OCI-LY1 (cell line): Measurements from ENCODE around the gene RABGAP1L.

Source experiments
- H2AFZ ChIP-seq: fragments of 200-600 bp; sonication (generic), shearing (Covaris generic); 2 replicates; pipeline ENCODE4 v1.6.0; 2014; ENCODE audit warnings: antibody characterized with exemption, mild to moderate bottlenecking, low read length
- H3F3A ChIP-seq: fragments of 200-600 bp; sonication (generic), shearing (Covaris generic); 2 replicates; pipeline ENCODE4 v1.6.0; 2014; ENCODE audit warnings: mild to moderate bottlenecking, antibody characterized with exemption, low read length, moderate library complexity; ENCODE audit not compliant: insufficient read depth
- H3K27ac ChIP-seq: fragments of 200-600 bp; sonication (generic); 2 replicates; pipeline ENCODE4 v1.5.1; 2014; ENCODE audit warnings: low read length, mixed run types, mild to moderate bottlenecking, low read depth; ENCODE audit not compliant: poor library complexity, severe bottlenecking
- H3K27me3 ChIP-seq: fragments of 200-600 bp; sonication (generic); 2 replicates; pipeline ENCODE4 v1.6.0; 2014; ENCODE audit warnings: antibody characterized with exemption, mild to moderate bottlenecking, low read length, moderate library complexity; ENCODE audit not compliant: insufficient read depth
- H3K36me3 ChIP-seq: fragments of 200-600 bp; sonication (generic); 2 replicates; pipeline ENCODE4 v1.6.1; 2014; ENCODE audit warnings: mild to moderate bottlenecking, antibody characterized with exemption, low read length, moderate library complexity, mixed read lengths; ENCODE audit not compliant: insufficient read depth
- H3K4me1 ChIP-seq: fragments of 200-600 bp; sonication (generic); 2 replicates; pipeline ENCODE4 v1.5.1; 2014; ENCODE audit warnings: mild to moderate bottlenecking, low read length, moderate library complexity; ENCODE audit not compliant: insufficient read depth, severe bottlenecking
- H3K4me2 ChIP-seq: fragments of 200-600 bp; sonication (generic), shearing (Covaris generic); 2 replicates; pipeline ENCODE4 v1.6.1; 2014; ENCODE audit warnings: low read length
- H3K4me3 ChIP-seq: fragments of 200-600 bp; sonication (generic); 2 replicates; pipeline ENCODE4 v1.5.1; 2014; ENCODE audit warnings: low read length, low read depth, mild to moderate bottlenecking, mixed read lengths; ENCODE audit not compliant: poor library complexity, severe bottlenecking
- H3K79me2 ChIP-seq: fragments of 200-600 bp; shearing (Covaris generic); 2 replicates; pipeline ENCODE4 v1.6.1; 2016; ENCODE audit warnings: mixed run types, low read length, mixed read lengths; ENCODE audit not compliant: insufficient read depth
- H3K9ac ChIP-seq: fragments of 200-600 bp; sonication (generic), shearing (Covaris generic); 2 replicates; pipeline ENCODE4 v1.6.1; 2014; ENCODE audit warnings: mild to moderate bottlenecking, low read length, mixed read lengths
- H3K9me2 ChIP-seq: fragments of 200-600 bp; sonication (generic), shearing (Covaris generic); 2 replicates; pipeline ENCODE4 v1.6.1; 2014; ENCODE audit warnings: low read depth, mild to moderate bottlenecking, low read length, mixed read lengths
- H3K9me3 ChIP-seq: fragments of 200-600 bp; shearing (Covaris generic); 2 replicates; pipeline ENCODE4 v1.6.1; 2014; ENCODE audit warnings: low read length, mixed read lengths
- H4K20me1 ChIP-seq: fragments of 200-600 bp; sonication (generic), shearing (Covaris generic); 2 replicates; pipeline ENCODE4 v1.6.0; 2016; ENCODE audit warnings: mild to moderate bottlenecking, low read length; ENCODE audit not compliant: insufficient read depth
- CTCF ChIP-seq: fragments of 200-600 bp; sonication (generic), shearing (Covaris generic); IDR thresholded peaks from 2 replicates; pipeline ENCODE4 v1.5.1; 2017; ENCODE audit warnings: mild to moderate bottlenecking, antibody characterized with exemption, low read length, moderate library complexity, mixed read lengths
- EZH2 ChIP-seq: fragments of 200-600 bp; sonication (generic), shearing (Covaris generic); IDR thresholded peaks from 2 replicates; pipeline ENCODE4 v1.8.0; 2017; ENCODE audit warnings: borderline replicate concordance, mixed run types, mild to moderate bottlenecking, antibody characterized with exemption, low read length, moderate library complexity, mixed read lengths

Gene RABGAP1L

GRCh38 chr1:174975764-174976163 is 816.4 kb downstream of the RABGAP1L start:
- Histone ChIP-seq H3K9ac (no peak overlapping the region), H3K9me3 (no peaks in the 10 kb centered on the region), H3K27me3 (no peaks in the 10 kb centered on the region), H3K79me2 (no peaks in the 10 kb centered on the region), H3K27ac (no peak overlapping the region), H3K4me1 (no peaks in the 10 kb centered on the region), H3K36me3 (peaks cover 76% of the 10 kb centered on the region), H3K4me3 (no peak overlapping the region), H3K9me2 (no peaks in the 10 kb centered on the region), H4K20me1 (no peaks in the 10 kb centered on the region), H2AFZ (no peak overlapping the region), H3K4me2 (no peak overlapping the region), H3F3A (no peaks in the 10 kb centered on the region)
- no peak for TF ChIP-seq EZH2
- no peak for TF ChIP-seq CTCF

GRCh38 chr1:174976436-174977108 is 817.3 kb downstream of the RABGAP1L start:
- H2AFZ ChIP-seq: no peak overlapping the region
- H3K27ac ChIP-seq: no peak overlapping the region
- H3K36me3 ChIP-seq: peaks cover 80% of the 10 kb centered on the region
- H3K79me2 ChIP-seq: no peaks in the 10 kb centered on the region
- H3K9ac ChIP-seq: no peak overlapping the region
- TF ChIP-seq EZH2 (no peak), CTCF (no peak)
- H3K4me1 ChIP-seq: no peaks in the 10 kb centered on the region
- no peaks in the 10 kb centered on the region for H3K9me3 ChIP-seq
- H3K4me2 ChIP-seq: no peak overlapping the region
- H3K27me3 ChIP-seq: no peaks in the 10 kb centered on the region
- no peak overlapping the region for H3K4me3 ChIP-seq
- no peaks in the 10 kb centered on the region for H3K9me2 ChIP-seq
- no peaks in the 10 kb centered on the region for H4K20me1 ChIP-seq
- H3F3A ChIP-seq: no peaks in the 10 kb centered on the region

- no peaks in the 10 kb centered on the region for H3K4me1 ChIP-seq
- H3K4me3 ChIP-seq: no peak overlapping the region
- H2AFZ ChIP-seq: no peak overlapping the region
- no peaks in the 10 kb centered on the region for H4K20me1 ChIP-seq
- H3K9me2 ChIP-seq: no peaks in the 10 kb centered on the region
- H3K9ac ChIP-seq: no peak overlapping the region
- H3K36me3 ChIP-seq: peaks cover 86% of the 10 kb centered on the region
- no peaks in the 10 kb centered on the region for H3K27me3 ChIP-seq
- no peak overlapping the region for H3K27ac ChIP-seq
- H3K9me3 ChIP-seq: no peaks in the 10 kb centered on the region
- H3K4me2 ChIP-seq: no peak overlapping the region
- peak; percentile 74 for TF ChIP-seq CTCF
- no peak for TF ChIP-seq EZH2
- H3K79me2 ChIP-seq: no peaks in the 10 kb centered on the region
- H3F3A ChIP-seq: no peaks in the 10 kb centered on the region
Observed at GRCh38 chr1:174982971-174983689, 823.8 kb downstream of the RABGAP1L start.
